HG03469 (cell line): ENCODE measurements around the gene C16orf46.
"Not testable (repeated sequence)": the region's sequence is repeated elsewhere in the genome, so short reads cannot be mapped to it uniquely, and the experiment has no call there.

Experiments used
- ATAC-seq: cut with Tn5 transposase; IDR thresholded peaks from one replicate; pipeline ENCODE4 v1.9.1; 2021; ENCODE audit warnings: mild to moderate bottlenecking, moderate library complexity, moderate number of reproducible peaks; ENCODE audit not compliant: unreplicated experiment

C16orf46 gene, protein sequence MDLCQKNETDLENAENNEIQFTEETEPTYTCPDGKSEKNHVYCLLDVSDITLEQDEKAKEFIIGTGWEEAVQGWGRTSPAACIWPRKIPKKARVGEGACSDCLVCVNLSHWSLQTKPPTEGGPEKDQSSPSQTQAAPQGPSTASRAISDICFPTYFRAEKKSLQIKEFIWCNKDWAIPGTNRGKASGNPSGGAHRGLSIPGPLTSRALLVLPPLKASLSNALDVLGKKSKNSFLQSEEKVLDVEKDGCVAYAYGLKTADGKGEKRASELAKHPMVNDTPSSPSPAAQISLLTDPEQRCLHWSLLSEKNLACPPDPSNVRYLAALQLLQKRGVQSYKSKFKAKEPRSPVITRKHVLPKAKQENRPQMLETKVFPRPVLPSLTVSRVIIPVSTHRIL

DNA sequence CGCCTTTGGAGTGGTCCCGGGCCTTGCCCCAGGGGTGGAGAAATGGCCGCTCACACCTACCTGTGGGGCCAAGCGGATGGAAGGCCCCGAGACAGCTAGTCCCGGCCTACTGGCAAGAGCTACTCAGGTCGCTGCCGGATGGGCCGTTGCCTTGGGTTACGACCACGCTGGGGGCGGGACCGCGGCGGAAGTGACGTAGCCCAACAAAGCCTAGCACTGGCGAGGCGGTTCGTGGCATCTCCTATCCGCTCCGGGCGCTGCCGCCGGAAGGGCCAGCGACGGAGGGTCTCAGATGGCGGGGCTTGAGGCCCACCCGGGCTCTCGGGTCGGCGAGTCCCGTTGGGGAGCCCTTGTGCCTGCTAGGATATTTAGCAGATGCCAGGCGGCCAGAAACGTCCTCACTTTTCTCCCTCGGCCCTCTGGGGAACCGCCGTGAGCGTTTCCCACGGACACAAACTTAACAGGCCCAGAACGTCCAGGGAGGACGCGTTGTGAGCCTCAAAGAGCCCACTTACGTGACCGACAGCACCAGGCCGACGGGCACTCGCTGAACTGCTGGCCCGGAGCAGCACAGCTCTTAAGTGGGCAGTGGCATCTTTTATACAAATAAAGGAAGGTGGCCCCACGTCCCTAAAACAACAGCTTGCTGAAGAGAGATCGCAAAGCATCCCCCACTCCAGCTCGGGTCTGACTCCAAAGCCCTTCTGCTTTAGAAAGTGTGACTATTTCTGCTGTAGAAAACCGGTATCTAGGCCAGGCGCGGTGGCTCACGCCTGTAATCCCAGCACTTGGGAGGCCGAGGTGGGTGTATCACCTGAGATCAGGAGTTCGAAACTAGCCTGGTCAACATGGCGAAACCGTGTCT, at the start of gene C16orf46:
TSS of gene C16orf46 (minus strand) at position 163 of the 865 bp plus-strand sequence. CDS start 13,283 bp downstream, outside the sequence.
- ATAC-seq: peak; percentile 90

GRCh38 chr16:81123092-81123852, 46.2 kb upstream of the C16orf46 start:
- ATAC-seq: no peak

GRCh38 chr16:81121474-81121990, 44.5 kb upstream of the C16orf46 start:
- ATAC-seq: no peak

- no peak for ATAC-seq
These were observed 40.4 kb upstream of the C16orf46 start for GRCh38 chr16:81117436-81117835.

DNA sequence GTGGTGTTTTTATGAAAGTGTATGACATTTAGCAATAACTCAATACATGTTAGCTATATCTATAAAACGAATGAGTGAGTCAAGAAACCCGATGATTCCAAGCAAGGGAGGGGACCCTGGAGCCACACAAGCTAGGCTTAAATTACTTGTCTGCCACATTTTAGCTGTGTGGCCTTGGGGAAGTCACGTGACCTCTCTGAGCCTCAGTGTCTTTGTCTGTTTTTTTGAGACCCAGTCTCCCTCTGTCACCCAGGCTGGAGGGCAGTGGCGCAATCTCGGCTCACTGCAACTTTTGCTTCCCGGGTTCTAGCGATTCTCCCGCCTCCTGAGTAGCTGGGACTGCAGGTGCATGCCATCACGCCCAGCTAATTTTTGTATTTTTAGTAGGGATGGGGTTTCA, 39.2 kb upstream of the C16orf46 start:
- ATAC-seq: no peak

DNA sequence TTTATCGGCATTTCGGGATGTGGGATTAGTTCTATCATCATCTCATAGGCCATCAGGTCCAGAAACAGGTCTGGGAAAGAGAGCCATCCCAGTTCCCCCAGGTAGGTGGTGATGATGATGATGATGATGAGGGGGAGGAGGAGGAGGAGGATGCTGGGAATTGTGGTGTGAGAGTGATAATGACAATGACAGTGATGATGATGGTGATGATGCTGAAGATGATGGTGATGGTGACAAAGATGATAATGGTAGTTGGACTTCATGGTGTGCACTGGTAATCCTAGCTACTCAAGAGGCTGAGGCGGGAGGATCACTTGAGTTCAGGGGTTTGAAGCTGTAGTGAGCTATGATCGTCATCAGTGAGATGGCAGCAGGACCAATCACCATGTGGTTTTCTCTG, 35.4 kb upstream of the C16orf46 start:
- no peak for ATAC-seq

DNA sequence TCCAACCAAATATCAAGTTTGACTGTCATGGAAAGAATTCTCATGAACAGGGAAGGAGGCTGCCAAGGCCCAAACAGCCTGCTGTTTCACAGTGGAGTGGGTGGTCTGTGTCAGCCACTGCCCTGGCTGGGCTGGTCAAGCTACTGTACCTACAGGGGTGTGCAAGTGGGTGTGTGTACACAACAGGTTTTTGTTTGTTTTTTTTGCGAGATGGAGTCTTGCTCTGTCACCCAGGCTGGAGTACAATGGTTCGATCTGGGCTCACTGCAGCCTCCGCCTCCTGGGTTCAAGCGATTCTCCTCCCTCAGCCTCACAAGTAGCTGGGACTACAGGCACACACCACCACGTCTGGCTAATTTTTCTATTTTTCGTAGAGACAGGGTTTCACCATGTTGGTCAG, 32.2 kb upstream of the C16orf46 start:
- ATAC-seq: not testable (repeated sequence)

DNA sequence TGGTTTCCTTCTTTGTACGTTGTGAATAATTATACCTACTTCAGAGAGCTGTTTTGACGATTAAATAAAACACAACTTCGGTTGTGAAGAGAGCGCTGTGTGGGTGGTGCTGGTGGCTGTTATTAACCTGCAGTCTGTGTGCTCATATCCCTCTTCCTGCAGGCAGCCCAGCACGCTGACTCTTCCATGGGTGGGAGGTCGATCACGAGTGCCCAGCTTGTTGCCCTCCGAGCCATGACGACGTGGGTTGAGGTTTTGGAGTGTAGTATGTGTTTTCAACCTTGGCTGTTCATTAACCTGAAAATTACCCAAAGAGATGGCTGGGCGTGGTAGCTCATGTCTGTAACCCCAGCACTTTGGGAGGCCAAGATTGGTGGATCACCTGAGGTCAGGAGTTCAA, 30.5 kb upstream of the C16orf46 start:
- ATAC-seq: no peak

- no peak for ATAC-seq
These were observed 29.9 kb upstream of the C16orf46 start for GRCh38 chr16:81106826-81107503.

- no peak for ATAC-seq
These were observed 28.9 kb upstream of the C16orf46 start for GRCh38 chr16:81105946-81106345.

GRCh38 chr16:81101702-81102101, 24.7 kb upstream of the C16orf46 start:
- no peak for ATAC-seq

DNA sequence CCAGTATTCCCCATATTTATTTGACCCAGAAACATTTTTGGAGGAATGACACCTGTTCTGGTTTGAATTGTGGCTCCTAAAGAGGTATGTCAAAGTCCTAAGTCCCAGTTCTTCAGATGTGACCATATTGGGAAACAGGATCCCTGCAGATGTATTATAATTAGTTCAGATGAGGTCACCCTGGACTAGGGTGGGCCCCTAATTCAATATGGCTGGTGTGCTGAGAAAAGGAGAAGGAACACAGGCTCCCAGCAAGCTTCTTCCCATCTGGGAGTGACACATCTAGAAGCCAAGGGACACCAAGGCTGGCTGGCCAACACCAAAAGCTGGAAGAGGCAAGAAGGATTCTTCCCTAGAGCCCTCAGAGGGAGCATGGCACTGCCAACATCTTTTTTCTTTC, 22.9 kb upstream of the C16orf46 start:
- no peak for ATAC-seq

DNA sequence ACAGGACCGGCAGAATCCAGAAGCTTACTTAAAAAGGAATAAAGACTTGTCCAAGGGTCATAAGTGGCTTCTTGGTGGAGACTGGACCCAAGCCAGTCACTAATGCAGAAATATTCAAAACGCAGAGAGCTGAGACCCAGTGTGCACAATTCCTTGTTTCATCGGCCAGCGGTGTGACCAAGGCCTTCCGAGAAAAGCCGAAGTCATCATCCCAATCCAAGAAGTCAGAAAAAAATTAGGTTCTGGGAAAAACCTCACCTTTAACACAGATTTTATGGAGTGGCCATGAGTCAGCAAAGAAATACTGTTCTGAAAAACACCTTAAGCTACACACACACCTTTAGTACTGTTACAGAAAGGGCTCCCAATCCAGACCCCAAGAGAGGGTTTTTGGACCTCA, 20.2 kb upstream of the C16orf46 start:
- no peak for ATAC-seq

- ATAC-seq: no peak
These were observed 19.7 kb upstream of the C16orf46 start for GRCh38 chr16:81096715-81097208.

GRCh38 chr16:81095953-81096714, 19.1 kb upstream of the C16orf46 start, which contains the start of gene GCSH:
Gene GCSH, minus strand, starts transcription at chr16:81096395. Its CDS starts 117 bp downstream, at chr16:81096278.
- peak; percentile 92 for ATAC-seq

- ATAC-seq: peak; percentile 0
These were observed 18.6 kb upstream of the C16orf46 start for GRCh38 chr16:81095653-81095952.

DNA sequence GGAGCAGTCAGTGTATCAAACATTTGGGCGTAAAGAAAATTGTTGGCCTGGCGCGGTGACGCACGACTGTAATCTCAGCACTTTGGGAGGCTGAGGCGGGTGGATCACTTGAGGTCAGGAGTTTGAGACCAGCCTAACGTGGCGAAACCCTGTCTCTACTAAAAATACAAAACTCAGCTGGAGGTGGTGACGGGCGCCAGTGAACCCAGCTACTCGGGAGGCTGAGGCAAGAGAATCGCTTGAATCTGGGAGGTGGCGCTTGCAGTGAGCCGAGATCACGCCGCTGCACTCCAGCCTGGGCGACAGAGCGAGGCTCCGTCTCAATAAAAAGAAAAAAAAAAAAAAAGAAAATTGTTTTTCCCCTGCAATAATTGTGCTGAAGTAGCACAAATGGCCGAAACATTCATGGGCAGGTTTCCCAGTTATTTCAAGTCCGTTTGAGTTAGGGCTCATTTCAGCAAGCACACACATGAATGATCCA, 17.8 kb upstream of the C16orf46 start:
- ATAC-seq: no peak

DNA sequence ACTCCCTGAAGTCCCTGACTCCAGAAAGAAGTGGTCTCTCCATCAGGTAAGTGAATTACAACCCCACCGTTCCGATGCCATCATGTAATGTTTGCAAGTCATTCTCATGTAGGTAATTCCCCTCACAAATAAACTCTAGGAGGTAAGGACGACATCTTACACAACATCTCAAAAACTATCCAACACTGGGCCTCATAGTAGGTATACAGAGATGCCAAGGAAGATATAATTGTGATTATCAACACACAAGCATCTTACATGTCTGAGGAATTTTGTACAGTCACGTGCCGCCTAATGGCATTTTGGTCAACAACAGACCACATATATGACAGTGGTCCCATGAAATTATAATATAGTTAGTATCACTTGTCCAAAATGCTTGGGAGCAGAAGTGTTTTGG, 11.8 kb upstream of the C16orf46 start:
- no peak for ATAC-seq

- no peak for ATAC-seq
These were observed 4.0 kb upstream of the C16orf46 start for GRCh38 chr16:81081014-81081413.
